Measurements from ENCODE around the gene TMEM263. TPM values are rescaled to one million over a fixed set of nuclear protein-coding genes. Genes with fewer than 3 reads are reported as not detected.

TMEM263 gene
- total RNA-seq, 1 donor, result 194 TPM

DNA sequence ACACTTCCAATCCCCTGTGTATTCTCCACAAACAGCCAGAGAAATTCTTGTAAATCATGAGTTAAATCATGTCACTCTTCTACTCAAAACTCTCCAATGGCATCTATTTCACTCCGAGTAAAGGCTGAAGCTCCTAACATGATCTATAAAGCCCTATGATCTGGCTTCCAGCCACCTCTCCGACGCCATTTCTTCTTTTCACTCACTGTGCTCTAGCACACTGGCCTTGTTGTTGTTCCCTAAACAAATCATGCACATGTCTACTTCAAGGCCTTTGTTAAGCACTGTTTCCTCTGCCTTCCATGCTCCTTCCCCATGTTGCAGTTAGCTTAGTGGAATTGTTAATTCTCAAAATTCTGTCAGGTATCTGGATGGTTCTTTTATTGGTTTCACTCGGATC lies 61.3 kb downstream of the TMEM263 start:
- TF ChIP-seq, protein P1, sequence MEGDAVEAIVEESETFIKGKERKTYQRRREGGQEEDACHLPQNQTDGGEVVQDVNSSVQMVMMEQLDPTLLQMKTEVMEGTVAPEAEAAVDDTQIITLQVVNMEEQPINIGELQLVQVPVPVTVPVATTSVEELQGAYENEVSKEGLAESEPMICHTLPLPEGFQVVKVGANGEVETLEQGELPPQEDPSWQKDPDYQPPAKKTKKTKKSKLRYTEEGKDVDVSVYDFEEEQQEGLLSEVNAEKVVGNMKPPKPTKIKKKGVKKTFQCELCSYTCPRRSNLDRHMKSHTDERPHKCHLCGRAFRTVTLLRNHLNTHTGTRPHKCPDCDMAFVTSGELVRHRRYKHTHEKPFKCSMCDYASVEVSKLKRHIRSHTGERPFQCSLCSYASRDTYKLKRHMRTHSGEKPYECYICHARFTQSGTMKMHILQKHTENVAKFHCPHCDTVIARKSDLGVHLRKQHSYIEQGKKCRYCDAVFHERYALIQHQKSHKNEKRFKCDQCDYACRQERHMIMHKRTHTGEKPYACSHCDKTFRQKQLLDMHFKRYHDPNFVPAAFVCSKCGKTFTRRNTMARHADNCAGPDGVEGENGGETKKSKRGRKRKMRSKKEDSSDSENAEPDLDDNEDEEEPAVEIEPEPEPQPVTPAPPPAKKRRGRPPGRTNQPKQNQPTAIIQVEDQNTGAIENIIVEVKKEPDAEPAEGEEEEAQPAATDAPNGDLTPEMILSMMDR (IDR thresholded peaks at IDR 0.05; ENCODE audit: insufficient read depth, low read depth, low read length), result no peak
- no peak for DNase-seq (ENCODE audit: low read depth)
- no peak overlapping the region for H3K4me3 ChIP-seq (ENCODE audit: low read depth, low read length)

DNA sequence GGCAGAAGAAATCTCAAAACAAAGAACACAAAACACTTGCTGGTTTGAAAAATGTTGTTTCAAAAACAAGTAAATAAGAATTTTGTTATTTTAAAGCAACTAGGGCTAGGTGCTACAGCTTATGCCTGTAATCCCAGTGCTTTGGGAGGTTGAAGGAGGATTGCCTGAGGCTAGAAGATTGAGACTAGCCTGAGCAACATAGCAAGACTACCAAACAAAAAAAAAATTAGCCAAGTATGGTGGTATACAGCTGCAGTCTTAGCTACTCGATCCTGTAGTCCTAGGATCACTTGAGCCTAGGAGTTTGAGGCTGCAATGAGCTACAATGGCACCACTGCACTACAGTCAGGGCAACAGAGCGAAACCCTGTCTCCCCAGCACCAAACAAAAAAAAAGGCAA lies 63.8 kb downstream of the TMEM263 start:
- H3K4me3 ChIP-seq (ENCODE audit: low read depth, low read length), result no peak overlapping the region
- no peak for DNase-seq (ENCODE audit: low read depth)
- TF ChIP-seq, protein P1 (IDR thresholded peaks at IDR 0.05; ENCODE audit: insufficient read depth, low read depth, low read length), result no peak

Other genes with a start within 250 kb of the TMEM263 start
- 12.6 and 15.1 TPM in 2 replicates for gene RIC8B, start 181.2 kb upstream of the TMEM263 start, total RNA-seq
- 3.9 and 7.3 TPM in 2 replicates for gene MTERF2, start 31.2 kb downstream of the TMEM263 start, total RNA-seq
- 25.4 and 25.5 TPM in 2 replicates for gene CRY1, start 137.6 kb downstream of the TMEM263 start, total RNA-seq